H1 (cell line): ENCODE measurements around the gene VSIR. TPM values are rescaled to one million over a fixed set of nuclear protein-coding genes. Genes with fewer than 3 reads are reported as not detected.

Experiments used
- CTCF ChIA-PET: fragments of 300-600 bp; sonication (Branson Sonifier 250); formaldehyde crosslinking; loops from one replicate; lab custom pipeline; 2021; ENCODE audit not compliant: partially characterized antibody; lab: Charles Lee
- POLR2A ChIA-PET: fragments of 300-600 bp; sonication (Branson Sonifier 250); formaldehyde crosslinking; loops from one replicate; lab custom pipeline; 2021; ENCODE audit warnings: inconsistent platforms; ENCODE audit not compliant: partially characterized antibody; lab: Charles Lee
- DNase-seq, 2 experiments: peaks; one replicate each; pipeline versions ENCODE4 v3.0.0 to v3.0.0-alpha.2; 2010 to 2022; ENCODE audit warnings: low spot score in 2 of 2, low read depth in 1 of 2, mixed read lengths in 1 of 2
- FAIRE-seq: peaks from 2 replicates; lab custom pipeline; 2011; peaks lifted over from hg19 to GRCh38; lab: Jason Lieb, UNC
- H2AFZ ChIP-seq: 2 replicates; pipeline ENCODE4 v1.8.1; 2012; ENCODE audit warnings: low read length, inconsistent platforms
- H2AK5ac ChIP-seq: 2 replicates; pipeline ENCODE4 v1.6.1; 2013; ENCODE audit warnings: low read depth, low read length
- H2BK120ac ChIP-seq: replicated peaks from 2 replicates; pipeline ENCODE3; 2013; ENCODE audit warnings: low read depth, low read length, inconsistent platforms
- H2BK12ac ChIP-seq: 2 replicates; pipeline ENCODE4 v1.6.1; 2013; ENCODE audit warnings: low read depth, low read length
- H2BK15ac ChIP-seq: 2 replicates; pipeline ENCODE4 v1.6.1; 2013; ENCODE audit warnings: low read length
- H2BK20ac ChIP-seq: 2 replicates; pipeline ENCODE4 v1.6.1; 2013; ENCODE audit warnings: low read length
- H2BK5ac ChIP-seq: 2 replicates; pipeline ENCODE4 v1.6.1; 2013; ENCODE audit warnings: low read depth, low read length
- H3K14ac ChIP-seq: 2 replicates; pipeline ENCODE4 v1.6.1; 2013; ENCODE audit warnings: inconsistent platforms; ENCODE audit not compliant: insufficient read length
- H3K18ac ChIP-seq: 2 replicates; pipeline ENCODE4 v1.6.1; 2013; ENCODE audit warnings: low read length; ENCODE audit errors: extremely low read depth
- H3K23ac ChIP-seq: 2 replicates; pipeline ENCODE4 v1.6.1; 2013; ENCODE audit warnings: inconsistent platforms; ENCODE audit not compliant: insufficient read length
- H3K23me2 ChIP-seq: 2 replicates; pipeline ENCODE4 v1.6.1; 2013; ENCODE audit warnings: low read depth, low read length
- H3K27ac ChIP-seq: 2 replicates; pipeline ENCODE4 v1.6.1; 2011; ENCODE audit warnings: low read depth, low read length, inconsistent platforms
- H3K27me3 ChIP-seq, 4 experiments: replicated peaks in 1 of 4; 1 replicate in 1 of 4; 2 replicates in 3 of 4; pipeline versions ENCODE4 v1.6.1 to v1.8.1; 2011 to 2013; ENCODE audit warnings: low read length in 3 of 4, mild to moderate bottlenecking in 3 of 4, inconsistent platforms in 2 of 4, mixed read lengths in 2 of 4, moderate library complexity in 1 of 4; ENCODE audit not compliant: control insufficient read depth in 3 of 4, insufficient read depth in 3 of 4; ENCODE audit errors: extremely low read depth in 1 of 4
- H3K36me3 ChIP-seq, 4 experiments: 2 replicates each; pipeline versions ENCODE4 v1.6.1 to v1.8.1; 2011 to 2013; ENCODE audit warnings: mild to moderate bottlenecking in 4 of 4, low read length in 3 of 4, moderate library complexity in 2 of 4, control low read depth in 1 of 4, inconsistent platforms in 1 of 4; ENCODE audit not compliant: insufficient read depth in 4 of 4, control insufficient read depth in 2 of 4
- H3K4ac ChIP-seq: replicated peaks from 2 replicates; pipeline ENCODE3; 2013; ENCODE audit warnings: low read length, low read depth, mixed read lengths, inconsistent platforms; ENCODE audit not compliant: insufficient read length
- H3K4me1 ChIP-seq, 4 experiments: replicated peaks in 1 of 4; 1 replicate in 1 of 4; 2 replicates in 3 of 4; pipeline versions ENCODE4 v1.6.1 to v1.8.1; 2011 to 2013; ENCODE audit warnings: low read length in 3 of 4, inconsistent platforms in 2 of 4, mixed read lengths in 1 of 4; ENCODE audit not compliant: insufficient read depth in 4 of 4, control insufficient read depth in 3 of 4
- H3K4me2 ChIP-seq, 2 experiments: 2 replicates each; pipeline versions ENCODE4 v1.6.1 to v1.8.1; 2011 to 2013; ENCODE audit warnings: low read depth in 2 of 2, low read length in 2 of 2, control low read depth in 1 of 2, inconsistent platforms in 1 of 2, mild to moderate bottlenecking in 1 of 2; ENCODE audit not compliant: insufficient read depth in 1 of 2
- H3K4me3 ChIP-seq, 4 experiments: fragments of 200-600, 300-600 bp in 1 of 4; sonication (generic), shearing (Covaris generic), sonication (Bioruptor Twin) in 1 of 4; 2 replicates each; pipeline versions ENCODE4 v1.5.1 to v1.8.1; 2011 to 2016; ENCODE audit warnings: low read length in 4 of 4, low read depth in 3 of 4, control low read depth in 2 of 4, inconsistent platforms in 2 of 4, mild to moderate bottlenecking in 2 of 4, mixed read lengths in 1 of 4, moderate library complexity in 1 of 4; ENCODE audit not compliant: insufficient read depth in 2 of 4; ENCODE audit errors: extremely low read depth in 1 of 4
- H3K56ac ChIP-seq: replicated peaks from 2 replicates; pipeline ENCODE3; 2013; ENCODE audit warnings: low read depth, mild to moderate bottlenecking, mixed read lengths, low read length, inconsistent platforms; ENCODE audit not compliant: insufficient read length
- H3K79me1 ChIP-seq: 2 replicates; pipeline ENCODE4 v1.6.1; 2013; ENCODE audit warnings: low read depth, low read length, control low read depth
- H3K79me2 ChIP-seq, 2 experiments: 2 replicates each; pipeline versions ENCODE4 v1.6.1 to v1.8.1; 2012 to 2013; ENCODE audit warnings: low read length in 2 of 2, mild to moderate bottlenecking in 2 of 2, inconsistent platforms in 1 of 2; ENCODE audit not compliant: insufficient read depth in 2 of 2, control insufficient read depth in 1 of 2
- H3K9ac ChIP-seq, 4 experiments: replicated peaks in 1 of 4; 1 replicate in 1 of 4; 2 replicates in 3 of 4; pipeline versions ENCODE4 v1.6.1 to v1.8.1; 2011 to 2013; ENCODE audit warnings: low read depth in 3 of 4, low read length in 3 of 4, control low read depth in 2 of 4, mild to moderate bottlenecking in 2 of 4, moderate library complexity in 2 of 4, inconsistent platforms in 1 of 4; ENCODE audit errors: extremely low read depth in 1 of 4
- H3K9me3 ChIP-seq, 2 experiments: 2 replicates each; pipeline versions ENCODE4 v1.6.1 to v1.8.1; 2012 to 2013; ENCODE audit warnings: mild to moderate bottlenecking in 2 of 2, moderate library complexity in 2 of 2, control low read depth in 1 of 2, inconsistent platforms in 1 of 2, low read depth in 1 of 2, low read length in 1 of 2, mixed read lengths in 1 of 2; ENCODE audit not compliant: insufficient read depth in 2 of 2
- H4K20me1 ChIP-seq, 2 experiments: replicated peaks in 1 of 2; 2 replicates each; pipeline versions ENCODE3 to v1.8.1; 2011 to 2013; ENCODE audit warnings: inconsistent platforms in 2 of 2, low read length in 2 of 2, mild to moderate bottlenecking in 1 of 2; ENCODE audit not compliant: insufficient read depth in 2 of 2, control insufficient read depth in 1 of 2
- H4K5ac ChIP-seq: 2 replicates; pipeline ENCODE4 v1.6.1; 2013; ENCODE audit warnings: low read length, low read depth, mixed read lengths, inconsistent platforms; ENCODE audit not compliant: insufficient read length
- H4K8ac ChIP-seq: 2 replicates; pipeline ENCODE4 v1.8.0; 2013; ENCODE audit warnings: mild to moderate bottlenecking, moderate library complexity, low read length, inconsistent platforms; ENCODE audit not compliant: insufficient read depth; ENCODE audit errors: extremely low read depth
- H4K91ac ChIP-seq: replicated peaks from 2 replicates; pipeline ENCODE3; 2013; ENCODE audit warnings: low read length, mixed read lengths, inconsistent platforms; ENCODE audit not compliant: insufficient read length
- EP300 ChIP-seq, 2 experiments: IDR thresholded peaks; 1 replicate in 1 of 2; 2 replicates in 1 of 2; pipeline ENCODE4 v1.6.1; 2011 to 2012; ENCODE audit warnings: low read depth in 2 of 2, low read length in 2 of 2, mild to moderate bottlenecking in 2 of 2, borderline replicate concordance in 1 of 2, inconsistent platforms in 1 of 2, moderate library complexity in 1 of 2
- GTF2F1 ChIP-seq: IDR thresholded peaks from 2 replicates; pipeline ENCODE4 v1.6.1; 2012; ENCODE audit warnings: low read depth, low read length, improper control_type of control experiment, borderline replicate concordance
- NANOG ChIP-seq: IDR thresholded peaks from 2 replicates; pipeline ENCODE4 v1.6.1; 2011; ENCODE audit warnings: low read length, low read depth, mild to moderate bottlenecking, inconsistent platforms; ENCODE audit not compliant: insufficient read depth, poor library complexity, severe bottlenecking
- RXRA ChIP-seq: IDR thresholded peaks from 2 replicates; pipeline ENCODE4 v1.6.1; 2011; ENCODE audit warnings: low read depth, mild to moderate bottlenecking, low read length, moderate library complexity; ENCODE audit not compliant: insufficient read depth
- WGBS, 2 experiments: shearing (Covaris generic) in 1 of 2; methylation state at CpG; one replicate each; pipeline versions ENCODE4 v1.1.6 to v1.1.7; 2013 to 2015; ENCODE audit warnings: low lambda C conversion rate in 2 of 2, mixed read lengths in 2 of 2, inconsistent platforms in 1 of 2, low coverage in 1 of 2, missing lambda C conversion rate in 1 of 2; ENCODE audit not compliant: insufficient replicate concordance in 2 of 2, insufficient coverage in 1 of 2, insufficient read length in 1 of 2; ENCODE audit errors: extremely low coverage in 1 of 2, missing lambda C conversion rate in 1 of 2; 5-methylcytosine and 5-hydroxymethylcytosine counted together
- polyA plus RNA-seq, 7 experiments: library from polyadenylated mRNA; depleted of rRNA in 3 of 7; stranded (reverse) in 5 of 7; unstranded in 2 of 7; fragments of >200 nt in 5 of 7; fragments of 200-250 nt in 2 of 7; gene quantifications; 1 replicate in 5 of 7; 2 replicates in 1 of 7; 4 replicates in 1 of 7; pipeline versions ENCODE4 v1.2.1 to v1.2.3, GENCODE V29; 2011 to 2013; ENCODE audit warnings: missing spikeins in 2 of 7, mixed read lengths in 2 of 7
- total RNA-seq: library from RNA; stranded (reverse); fragmentation: NEBNext Ultra II Directional; extraction: Animal tissue kit (Norgen Biotek cat#: 25700); gene quantifications from 2 replicates; pipeline ENCODE4 v1.2.1, GENCODE V29; 2021

Gene VSIR
- total and polyA plus RNA-seq, 2 of the 8 experiments (the other 6 are each of a cell fraction or from before 2014, with no cell fraction given), result 0.33 TPM; not detected in 1

- Histone ChIP-seq H3K79me1 (no peaks in the 10 kb centered on the region), H3K36me3 (no peaks in the 10 kb centered on the region), H3K9ac (no peak overlapping the region), H4K91ac (no peak overlapping the region), H4K5ac (no peak overlapping the region), H3K23ac (no peak overlapping the region), H2BK20ac (no peak overlapping the region), H3K14ac (no peak overlapping the region), H3K9me3 (no peaks in the 10 kb centered on the region), H2AK5ac (no peak overlapping the region), H2BK15ac (no peak overlapping the region), H3K79me2 (no peaks in the 10 kb centered on the region), H3K4me2 (no peak overlapping the region), H3K56ac (no peak overlapping the region), H2BK5ac (no peak overlapping the region), H3K4me1 (peaks cover 0 to 7% (median 3%) of the 10 kb centered on the region in 4 experiments; a peak in 5 of 7 replicates), H4K8ac (no peak overlapping the region), H3K18ac (no peak overlapping the region), H2BK120ac (no peak overlapping the region), H4K20me1 (peaks cover 0 to 2% of the 10 kb centered on the region in 2 experiments), H2AFZ (no peak overlapping the region), H3K27ac (no peak overlapping the region), H3K4ac (no peak overlapping the region), H3K27me3 (peaks cover 0 to 15% (median 10%) of the 10 kb centered on the region in 4 experiments; a peak in 6 of 7 replicates), H2BK12ac (no peak overlapping the region), H3K23me2 (no peaks in the 10 kb centered on the region), H3K4me3 (no peak overlapping the region)
- CTCF ChIA-PET, result interaction anchor here (0.6 to 1.5 kb wide), 4 partner anchors 58 to 152 kb away, joined by 3 to 4 read pairs (median 4); no protein-coding TSS in a partner anchor
- TF ChIP-seq NANOG (no peak), EP300 (IDR thresholded peaks at IDR 0.05; ENCODE audit: borderline replicate concordance in 1 of 2, low read depth in 2 of 2, low read length in 2 of 2) (no peak), GTF2F1 (no peak), RXRA (no peak)
- DNase-seq, result no peak
- FAIRE-seq, result no peak
- POLR2A ChIA-PET, result interaction anchor here (0.7 kb wide), 1 partner anchor 8 kb away, joined by 3 read pairs; no protein-coding TSS in a partner anchor
- 69% methylated on average over 4 of the region's 4 CpGs; no CpG with 5 or more reads in 1 of the 2 experiments for WGBS, 2 experiments
Measured at GRCh38 chr10:71804077-71804476, 30.8 kb upstream of the VSIR start.
